AG08395 (cell line): ENCODE data around the gene DNAJA4.
A peak's percentile ranks its signal among the peaks of the same experiment; 100 is the strongest.

Experiments
- DNase-seq: peaks from one replicate; pipeline ENCODE4 v3.0.0; 2012; ENCODE audit warnings: mixed read lengths, low spot score

The DNAJA4 gene

DNA sequence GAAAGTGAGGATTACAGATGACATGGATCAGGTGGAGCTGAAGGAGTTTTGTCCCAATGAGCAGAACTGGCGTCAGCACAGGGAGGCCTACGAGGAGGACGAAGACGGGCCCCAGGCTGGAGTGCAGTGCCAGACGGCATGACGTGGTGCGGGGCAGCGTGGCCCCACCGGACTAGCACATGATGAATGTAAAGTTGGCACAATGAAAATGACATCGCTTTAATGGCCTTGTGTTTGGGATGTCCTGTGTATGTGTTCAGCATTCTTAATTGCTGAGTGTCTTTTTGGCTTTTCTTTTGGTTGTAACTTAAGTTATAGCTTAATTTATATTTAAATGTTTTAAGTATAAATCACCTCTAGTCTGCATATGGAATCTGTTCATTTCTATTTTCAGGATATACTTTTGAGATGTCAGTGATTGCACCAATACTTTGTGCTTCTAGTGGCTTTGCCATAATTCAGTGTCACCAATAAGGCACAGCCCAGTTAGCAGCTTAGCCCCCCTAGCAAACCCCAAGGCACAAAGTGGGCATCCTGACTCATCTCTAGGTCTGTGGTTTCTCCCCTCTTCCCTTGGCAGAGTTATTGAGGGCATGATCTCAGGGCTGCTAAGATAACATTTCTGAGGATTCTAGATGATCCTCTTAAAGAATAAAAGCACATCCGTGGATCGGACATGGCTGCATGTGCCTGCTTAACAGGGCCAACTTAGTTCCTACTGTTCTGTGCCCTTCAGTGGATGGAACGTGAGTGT lies 16.1 kb downstream of the DNAJA4 start:
- no peak for DNase-seq

- peak; percentile 19 for DNase-seq
These were observed 18.0 kb downstream of the DNAJA4 start for GRCh38 chr15:78282324-78282723.

- no peak for DNase-seq
These were observed 20.4 kb downstream of the DNAJA4 start for GRCh38 chr15:78284758-78285157.

- DNase-seq = no peak
These were observed 25.9 kb downstream of the DNAJA4 start for GRCh38 chr15:78290222-78290621.

GRCh38 chr15:78291052-78291451 lies 26.7 kb downstream of the DNAJA4 start:
- no peak for DNase-seq

GRCh38 chr15:78291698-78292097 lies 27.3 kb downstream of the DNAJA4 start:
- DNase-seq = no peak

DNA sequence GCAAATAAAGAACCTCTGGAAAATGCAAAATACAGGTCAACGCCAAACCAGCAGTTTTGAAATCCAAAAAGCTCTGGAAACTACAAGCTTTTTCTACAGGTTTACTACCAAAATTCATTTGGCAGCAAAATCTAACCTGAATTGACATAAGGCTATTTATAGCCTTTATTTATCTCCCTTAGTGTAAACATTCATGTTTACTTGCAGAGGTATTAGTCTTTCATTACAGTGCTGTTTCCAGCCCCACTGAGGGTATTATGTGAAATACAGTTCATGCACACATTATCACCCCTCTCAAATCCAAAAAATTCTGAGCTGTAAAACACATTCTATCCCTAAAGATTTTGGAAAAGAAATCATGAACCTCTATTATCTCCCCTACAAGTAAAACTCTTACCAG lies 27.9 kb downstream of the DNAJA4 start:
- DNase-seq = no peak

- DNase-seq = peak; percentile 95
These were observed 35.0 kb downstream of the DNAJA4 start, which contains the start of gene SKIC8 for GRCh38 chr15:78299101-78299930. TSS of gene SKIC8 (minus strand) at chr15:78299609. CDS start at chr15:78295686, 3,923 bp downstream.

DNA sequence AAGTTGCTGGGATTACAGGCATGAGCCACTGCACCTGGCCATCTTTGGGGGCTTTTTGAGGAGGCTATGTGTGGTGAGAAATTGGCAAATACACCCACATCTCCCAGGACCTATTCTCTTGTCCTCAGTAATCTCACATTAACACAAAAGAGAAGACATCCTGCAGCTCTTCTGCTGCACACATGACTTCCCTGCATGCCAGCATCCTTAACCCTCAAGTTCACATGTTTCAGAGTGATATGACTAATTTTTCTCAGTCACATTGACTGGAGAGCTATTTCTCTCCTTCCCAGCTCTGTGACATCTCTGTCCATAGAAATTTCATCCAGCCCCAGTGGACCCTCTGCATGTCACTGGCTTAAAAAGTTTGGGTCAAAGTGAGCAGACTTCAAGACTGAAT lies 37.0 kb downstream of the DNAJA4 start:
- DNase-seq = no peak

DNA sequence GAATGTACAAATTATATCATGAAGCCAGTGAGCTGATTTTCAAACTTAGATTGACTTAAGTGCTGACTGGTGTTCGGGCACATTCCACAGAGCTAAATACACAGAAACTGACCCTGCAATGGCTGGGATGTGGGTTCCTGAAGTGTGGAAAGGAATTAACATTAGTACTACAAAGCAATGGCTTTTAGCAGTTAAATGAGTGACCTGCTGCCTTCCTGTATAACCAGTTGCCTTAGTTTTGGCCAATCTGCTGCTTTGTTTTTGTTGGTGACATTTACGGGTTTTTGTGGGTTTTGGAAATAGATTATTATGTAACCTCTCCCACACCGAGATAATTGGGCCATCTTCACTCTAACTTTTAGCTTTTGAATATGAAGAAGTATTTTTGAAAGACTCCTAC lies 37.5 kb downstream of the DNAJA4 start:
- no peak for DNase-seq

DNA sequence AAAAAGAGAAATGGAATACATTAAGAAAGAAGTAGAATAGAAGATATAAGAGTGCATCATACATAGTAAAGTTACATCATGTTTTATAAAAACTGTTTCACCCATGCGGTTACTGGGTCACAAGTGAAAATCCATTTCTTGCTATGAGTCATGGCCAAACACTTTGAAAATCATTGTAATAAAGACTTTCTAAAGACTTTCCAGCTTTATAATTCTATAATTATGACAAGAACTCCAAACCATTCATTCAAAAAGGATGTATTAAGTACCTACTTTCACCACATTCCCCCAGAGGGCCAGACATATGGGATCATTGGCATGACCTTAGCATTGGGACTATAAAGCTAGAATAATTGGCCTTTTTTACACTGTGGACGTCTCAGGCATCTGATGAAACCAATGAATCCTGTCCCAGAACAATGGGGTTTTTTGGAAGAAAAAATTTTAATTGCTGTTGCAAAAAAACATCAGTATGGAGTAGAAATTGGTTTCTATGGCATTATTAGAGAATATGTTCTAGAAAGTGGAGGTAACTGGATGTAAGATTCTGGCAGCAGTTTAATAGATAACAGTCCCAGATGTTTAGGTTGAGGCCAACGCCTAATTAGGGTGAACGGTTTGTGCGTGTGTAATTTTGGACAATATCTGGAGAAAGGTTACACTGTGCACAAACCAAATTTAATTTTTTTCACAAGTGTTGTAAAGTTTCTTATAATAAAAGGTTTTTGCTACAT lies 38.4 kb downstream of the DNAJA4 start:
- DNase-seq = peak; percentile 64

DNA sequence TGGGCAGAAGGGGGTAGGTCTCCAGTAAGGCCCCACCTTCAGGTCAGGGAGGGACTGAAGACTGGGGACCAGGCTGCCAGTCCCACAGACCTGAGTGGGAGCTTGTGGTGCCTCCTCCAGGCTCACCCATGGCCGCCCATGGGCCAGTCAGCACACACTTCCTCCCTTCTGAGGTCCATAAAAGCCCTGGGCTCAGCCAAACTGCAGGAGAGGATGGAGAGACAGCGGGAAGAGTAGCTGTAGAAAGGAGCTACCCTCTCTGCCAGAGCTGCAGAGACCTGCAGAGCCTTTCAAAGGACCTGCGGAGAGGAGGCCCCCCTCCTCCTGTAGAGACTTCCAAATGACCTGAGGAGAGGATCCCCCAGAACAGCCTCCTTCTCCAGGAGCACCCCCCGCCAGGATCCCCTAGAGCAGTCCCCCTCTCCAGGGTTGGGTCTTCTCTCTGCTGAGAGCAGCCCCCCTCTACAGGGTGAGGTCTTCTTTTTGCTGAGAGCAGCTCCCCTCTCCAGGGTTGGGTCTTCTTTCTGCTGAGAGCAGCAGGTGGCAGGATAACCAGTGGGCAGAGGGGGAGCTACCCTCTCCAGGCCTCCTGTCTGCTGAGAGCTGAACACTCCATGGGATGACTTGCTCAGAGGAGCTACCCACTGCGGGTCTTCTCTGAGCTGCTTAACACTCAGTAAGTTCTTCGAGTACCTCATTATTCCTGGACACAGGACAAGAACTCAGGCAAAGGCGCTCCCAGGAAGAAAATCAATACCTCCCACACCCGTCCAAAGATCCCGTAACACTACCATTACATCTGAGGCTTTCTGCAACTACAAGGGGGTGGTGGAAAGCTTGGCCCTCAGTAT lies 40.1 kb downstream of the DNAJA4 start:
- no peak for DNase-seq

DNA sequence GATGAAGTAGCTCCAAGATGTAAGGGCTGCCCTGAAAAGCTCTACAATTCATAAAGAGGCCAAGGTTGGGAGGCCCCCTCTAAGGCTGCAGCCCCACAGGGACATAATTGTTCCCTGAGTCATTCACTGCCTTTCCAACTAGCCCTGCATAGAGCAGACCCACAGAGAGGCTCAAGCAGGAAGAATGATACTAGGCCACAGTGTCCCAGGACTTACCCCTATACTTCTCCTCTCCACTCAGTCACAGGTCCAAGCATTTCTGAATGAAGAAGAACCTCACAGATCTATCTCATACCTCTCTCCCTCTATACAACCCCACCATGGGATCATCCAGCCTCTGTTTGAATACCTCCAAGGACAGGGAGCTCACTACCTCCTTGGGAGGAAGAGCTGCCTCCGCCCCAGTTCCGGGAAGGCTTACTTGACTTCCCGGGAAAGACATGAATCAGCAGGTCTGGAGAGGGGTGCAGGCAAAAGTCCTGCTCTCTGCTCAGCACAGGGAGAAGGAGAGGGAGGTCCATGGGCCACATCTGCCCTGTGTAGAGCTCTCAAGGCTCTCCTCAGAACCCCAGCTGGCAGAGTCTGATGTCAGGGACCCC lies 41.9 kb downstream of the DNAJA4 start:
- peak; percentile 72 for DNase-seq

- DNase-seq = no peak
These were observed 43.6 kb downstream of the DNAJA4 start for GRCh38 chr15:78307976-78308375.

- DNase-seq = peak; percentile 81
These were observed 44.2 kb downstream of the DNAJA4 start for GRCh38 chr15:78308422-78309032.

DNA sequence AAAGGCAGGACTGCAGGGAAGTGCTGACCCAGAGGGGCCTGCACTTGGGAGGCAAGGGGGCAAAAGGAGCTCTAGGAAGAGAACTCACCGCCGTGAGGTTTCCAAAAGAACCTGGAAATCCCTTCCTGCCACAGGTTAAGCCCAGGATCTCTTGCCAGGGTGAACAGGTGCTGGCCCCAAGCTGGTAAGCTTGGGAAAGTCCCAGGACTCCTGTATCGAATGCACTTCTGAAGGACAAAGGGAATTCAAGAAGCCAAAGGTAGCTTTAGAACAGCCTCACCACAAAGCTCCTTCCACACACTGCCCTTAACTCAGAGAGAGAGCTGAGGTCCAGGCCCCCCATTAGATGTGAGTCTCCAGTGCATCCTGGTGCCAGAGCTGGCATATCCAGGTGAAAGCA lies 46.9 kb downstream of the DNAJA4 start:
- no peak for DNase-seq

DNA sequence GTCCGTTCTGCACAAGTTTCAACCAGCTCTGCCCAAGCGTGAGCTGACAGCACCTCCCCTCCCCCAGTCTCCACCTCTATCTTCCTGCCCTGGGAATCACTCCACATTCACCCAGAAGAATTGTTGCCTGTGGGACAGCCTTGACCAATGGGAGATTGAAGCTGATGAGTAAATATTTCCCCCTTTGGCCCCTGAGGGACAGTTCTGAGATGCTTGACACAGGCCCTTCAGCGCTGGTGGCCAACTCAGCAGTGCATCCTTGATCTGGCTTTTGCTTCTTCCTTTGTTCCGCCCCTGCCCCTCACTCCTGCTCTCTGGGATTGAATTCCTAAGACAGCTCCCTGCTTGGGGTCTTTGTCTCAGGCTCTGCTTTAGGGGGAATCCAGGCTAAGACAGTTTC lies 48.2 kb downstream of the DNAJA4 start:
- DNase-seq = no peak

DNA sequence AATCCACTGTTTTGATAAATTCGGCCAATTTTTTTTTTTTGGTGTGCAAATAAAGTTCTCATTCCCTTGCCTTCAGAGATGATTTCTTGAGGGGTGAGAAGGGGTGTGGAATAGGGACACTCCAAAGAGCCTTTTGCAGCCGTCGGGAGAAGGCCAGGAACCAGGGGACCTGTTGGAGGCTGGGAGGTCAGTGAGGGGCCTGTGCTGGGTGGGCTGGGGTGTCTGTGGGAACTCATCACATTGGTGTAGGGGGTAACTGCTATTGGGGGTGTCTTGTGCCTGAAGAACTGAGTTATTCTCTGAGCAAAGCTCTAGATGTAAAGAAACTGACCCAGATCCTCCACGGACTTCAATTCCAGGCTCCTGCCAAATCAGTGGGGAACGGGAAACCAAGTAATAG lies 48.6 kb downstream of the DNAJA4 start:
- DNase-seq = no peak

DNA sequence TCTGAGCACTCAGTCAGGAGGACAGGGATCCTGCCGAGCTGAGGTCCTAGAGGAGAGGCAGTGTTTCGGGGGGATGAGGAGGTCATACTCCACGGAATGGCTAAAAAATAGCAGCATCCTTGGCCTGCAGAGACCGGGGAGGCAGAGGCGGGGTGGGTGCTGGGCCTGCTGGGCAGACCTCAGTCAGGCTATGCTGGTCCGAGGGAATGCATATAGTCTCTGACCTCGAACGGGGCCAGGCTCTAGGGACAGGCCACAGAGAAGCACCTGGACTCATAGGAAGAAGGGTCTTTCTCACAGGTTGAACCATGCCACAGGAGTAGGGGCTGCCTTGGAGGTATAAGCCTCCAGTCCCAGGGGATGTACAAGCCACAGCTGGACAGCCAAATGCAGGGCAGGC lies 49.0 kb downstream of the DNAJA4 start:
- no peak for DNase-seq

GRCh38 chr15:78314181-78314581 lies 49.8 kb downstream of the DNAJA4 start:
- no peak for DNase-seq
